Measurements from ENCODE around the gene PEX7. TPM values are rescaled to one million over a fixed set of nuclear protein-coding genes. Genes with fewer than 3 reads are reported as not detected.

PEX7 gene
- total and polyA plus RNA-seq, 2 of the 8 experiments (the other 6 are each of a cell fraction or from before 2014, with no cell fraction given) = 6.4 to 11.0 TPM

- TF ChIP-seq CHD7 (IDR thresholded peaks at IDR 0.05; ENCODE audit: insufficient replicate concordance, low read length) = no peak
- TF ChIP-seq CEBPB (IDR thresholded peaks at IDR 0.05; ENCODE audit: low read depth, low read length) = no peak
These were observed 140.9 kb downstream of the PEX7 start (continued) for GRCh38 chr6:136963259-136963658.

All from H1 (cell line).